NCI-H2107 treated with DMSO at 0.1 percent for 48 hours (cell line): ENCODE measurements around the gene DDX41.
A peak's percentile ranks its signal among the peaks of the same experiment; 100 is the strongest.

ENCODE experiments used
- DNase-seq: peaks from one replicate; lab custom pipeline; 2025; ENCODE audit not compliant: unreplicated experiment; lab: John Stamatoyannopoulos, UW

The DDX41 gene

DNA sequence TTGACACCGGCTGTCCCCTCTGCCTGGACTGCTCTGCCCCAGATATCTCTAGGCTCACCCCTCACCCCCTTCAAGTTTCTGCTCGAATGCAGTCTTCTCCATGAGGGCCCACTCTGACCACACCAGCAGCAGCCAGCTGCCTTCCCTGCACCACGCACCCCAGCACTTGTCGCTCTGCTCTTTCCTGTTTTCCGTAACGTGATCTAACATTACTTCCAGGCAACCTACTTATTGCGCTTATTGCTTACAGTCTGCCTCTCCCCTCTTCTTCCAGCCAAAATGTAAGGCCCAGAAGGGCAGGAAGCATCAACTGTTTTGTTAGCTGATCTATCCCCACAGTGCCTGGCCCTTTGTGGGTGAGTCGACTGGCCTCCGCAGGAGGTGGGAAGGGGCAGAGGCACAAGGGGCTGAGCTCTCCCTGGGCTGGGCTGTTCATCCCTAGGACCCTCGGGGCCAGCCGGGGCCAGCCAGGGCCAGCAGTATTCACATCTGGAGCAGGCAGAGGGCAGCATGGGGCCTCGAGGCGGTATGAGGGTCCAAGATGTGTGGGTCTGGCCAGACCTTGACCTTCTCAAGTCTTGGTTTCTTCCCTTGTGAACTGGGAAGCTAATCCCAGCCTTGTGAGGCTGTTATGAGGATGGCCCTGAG is 31.7 kb downstream of the DDX41 start:
- no peak for DNase-seq

DNA sequence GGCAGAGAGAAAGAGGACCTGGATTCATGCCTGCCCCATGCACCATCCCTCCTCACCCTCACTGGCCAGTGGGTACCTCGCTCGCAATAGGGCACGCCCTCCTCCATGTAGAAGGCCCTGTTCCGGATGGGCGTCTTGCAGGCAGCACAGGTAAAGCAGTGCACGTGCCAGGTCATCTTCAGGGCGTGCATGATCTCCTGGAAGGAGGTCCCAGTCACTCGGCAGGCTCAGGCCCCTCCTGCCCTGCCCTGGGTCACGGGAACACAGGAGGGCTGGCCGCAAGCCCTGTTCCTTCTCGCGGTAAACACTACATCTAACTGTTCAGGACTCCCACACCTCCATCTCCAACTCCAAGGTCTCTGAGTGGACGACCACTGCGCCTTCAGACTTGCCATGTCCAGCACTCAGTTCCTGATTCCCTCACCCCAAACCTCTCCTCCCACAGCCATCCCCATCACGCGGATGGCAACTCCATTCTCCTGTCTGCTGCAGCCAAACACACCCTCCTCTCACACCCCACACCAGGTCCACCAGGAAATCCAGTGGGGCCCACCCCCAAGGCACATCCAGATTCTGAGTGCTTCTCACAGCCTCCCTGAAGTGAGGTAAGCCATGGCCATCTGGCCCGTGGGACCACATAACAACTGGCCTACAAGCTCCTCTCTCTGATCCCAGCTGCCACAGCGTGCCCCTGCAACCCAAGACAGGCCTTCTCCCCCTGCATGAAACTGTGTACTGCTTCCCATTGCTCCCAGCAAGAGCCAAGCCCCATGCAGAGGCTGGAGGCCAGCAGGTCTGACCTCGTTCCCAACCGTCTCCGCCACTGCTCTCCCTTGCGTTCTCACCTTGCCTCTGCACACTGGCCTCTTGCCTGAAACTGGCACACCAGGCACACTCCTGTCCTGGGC is 32.5 kb downstream of the DDX41 start:
- DNase-seq = no peak

DNA sequence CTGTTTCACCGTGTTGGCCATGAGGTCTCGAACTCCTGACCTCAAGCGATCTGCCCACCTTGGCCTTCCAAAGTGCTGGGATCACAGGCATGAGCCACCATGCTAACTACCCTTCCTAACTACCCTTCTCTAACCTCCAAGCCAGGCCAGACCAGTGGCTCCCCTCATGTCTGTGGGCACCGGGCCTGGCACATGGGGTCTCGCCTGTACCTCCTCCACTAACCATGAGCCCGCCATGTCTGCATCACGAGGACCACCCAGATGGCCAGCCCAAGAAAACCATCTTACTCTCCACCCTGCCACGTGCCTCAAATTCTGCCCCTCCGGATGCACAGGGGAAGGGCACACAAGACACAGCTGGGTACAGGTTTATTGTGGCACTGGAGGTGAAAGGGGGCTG is 33.7 kb downstream of the DDX41 start:
- DNase-seq = no peak

DNA sequence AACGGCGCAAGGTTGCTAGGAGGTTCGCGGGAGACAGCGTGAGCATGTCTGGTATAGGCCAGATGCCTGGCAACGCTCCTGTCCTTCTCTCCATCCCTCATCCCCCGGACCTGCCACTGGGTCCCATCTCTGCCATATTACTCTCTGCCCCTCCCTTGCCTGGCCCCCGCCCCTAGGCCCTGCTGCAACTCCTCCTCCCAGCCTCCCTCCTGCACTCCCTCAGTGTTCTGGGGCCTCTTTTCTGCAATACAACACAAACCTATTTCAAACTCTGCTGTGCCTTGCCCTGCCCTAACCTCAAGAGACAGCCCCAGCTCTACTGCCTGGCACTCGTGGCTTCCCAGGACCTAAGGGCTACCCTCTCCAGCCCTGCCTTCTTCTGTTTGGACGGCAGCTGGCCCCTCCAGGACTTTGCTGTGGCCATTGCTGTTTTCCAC is 34.4 kb downstream of the DDX41 start:
- no peak for DNase-seq

- DNase-seq = no peak
Measured at GRCh38 chr5:177479774-177480173, 37.0 kb downstream of the DDX41 start.

DNA sequence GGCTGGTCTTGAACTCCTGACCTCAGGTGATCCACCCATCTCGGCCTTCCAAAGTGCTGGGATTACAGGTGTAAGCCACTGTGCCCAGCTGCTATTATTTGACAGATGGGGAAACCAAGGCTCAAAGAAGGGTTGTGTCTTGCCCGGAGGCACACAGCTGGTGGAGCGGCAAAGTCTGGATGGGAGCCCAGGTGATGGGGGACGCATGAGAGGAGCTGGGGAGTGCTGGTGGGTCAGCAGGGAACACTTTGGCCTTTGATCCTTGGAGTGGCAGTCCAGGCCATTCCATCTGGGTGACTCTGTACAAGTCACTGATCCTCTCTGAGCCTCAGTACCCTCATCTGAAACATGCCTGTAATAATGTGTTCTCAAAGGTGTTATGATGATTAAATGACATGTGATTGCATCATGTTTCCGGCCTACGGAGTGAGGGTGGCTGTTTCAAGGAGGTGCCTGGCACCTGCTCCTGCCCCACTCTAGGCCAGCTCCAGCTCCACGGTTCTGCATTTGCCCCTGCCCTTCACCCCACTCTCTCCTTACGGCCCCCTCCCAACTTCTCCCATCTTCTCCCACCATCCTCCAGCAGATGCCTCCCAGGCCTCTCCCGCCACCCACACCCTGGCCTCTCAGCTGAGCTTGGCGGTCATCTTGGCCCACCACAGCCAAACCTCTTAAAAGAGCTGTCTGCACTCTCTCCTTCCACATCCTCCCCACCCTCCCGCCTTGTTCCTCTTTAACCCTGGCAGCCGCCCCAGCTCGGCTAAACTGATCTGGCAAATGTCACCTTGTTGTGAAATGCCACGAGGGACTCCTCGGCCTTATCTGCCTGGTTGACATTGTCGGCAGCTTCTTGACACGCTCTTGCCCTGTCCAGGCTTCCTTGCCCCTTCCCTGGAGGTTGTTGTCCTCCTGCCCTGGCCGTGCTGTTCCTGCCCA is 37.8 kb downstream of the DDX41 start:
- peak; percentile 15 for DNase-seq

DNA sequence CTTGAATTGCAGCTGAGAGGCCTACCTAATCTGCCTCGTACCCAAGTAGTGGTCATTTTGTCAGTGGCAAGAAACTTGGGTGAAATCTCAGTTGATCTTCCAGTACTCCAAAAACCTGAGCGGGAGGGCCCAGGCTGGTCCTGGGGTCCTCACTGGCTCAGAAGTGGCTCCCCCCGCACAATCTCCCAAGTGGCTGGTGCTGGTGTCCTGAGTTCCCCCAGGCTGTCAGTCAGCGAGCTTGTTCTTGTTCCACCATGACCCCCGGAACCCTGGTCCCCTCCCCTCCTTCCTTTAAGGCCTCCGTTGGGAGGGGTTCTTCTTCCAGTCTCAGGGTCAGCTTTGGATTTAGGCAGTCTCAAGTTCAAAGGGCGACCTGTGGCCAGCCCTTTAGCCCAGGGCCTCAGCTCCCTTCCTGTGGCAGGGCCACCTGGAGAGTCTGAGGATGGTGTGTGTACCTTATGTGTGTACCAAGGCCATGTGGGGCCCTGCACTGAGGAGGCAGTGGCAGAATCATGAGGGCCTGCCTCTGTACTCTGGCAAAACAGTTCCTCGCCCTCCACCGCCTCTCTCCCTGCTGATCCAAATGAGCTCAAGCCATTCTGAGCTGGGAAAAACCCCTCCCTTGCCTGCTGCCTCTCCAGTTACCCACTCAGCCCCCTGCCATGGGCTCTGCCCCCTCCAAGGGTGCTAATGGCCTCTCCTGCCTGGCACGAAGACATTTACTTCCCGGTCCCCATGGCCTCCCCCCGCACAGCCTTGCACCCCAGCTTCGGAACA is 38.9 kb downstream of the DDX41 start:
- DNase-seq = no peak

GRCh38 chr5:177476531-177477233 is 40.1 kb downstream of the DDX41 start:
- no peak for DNase-seq

DNA sequence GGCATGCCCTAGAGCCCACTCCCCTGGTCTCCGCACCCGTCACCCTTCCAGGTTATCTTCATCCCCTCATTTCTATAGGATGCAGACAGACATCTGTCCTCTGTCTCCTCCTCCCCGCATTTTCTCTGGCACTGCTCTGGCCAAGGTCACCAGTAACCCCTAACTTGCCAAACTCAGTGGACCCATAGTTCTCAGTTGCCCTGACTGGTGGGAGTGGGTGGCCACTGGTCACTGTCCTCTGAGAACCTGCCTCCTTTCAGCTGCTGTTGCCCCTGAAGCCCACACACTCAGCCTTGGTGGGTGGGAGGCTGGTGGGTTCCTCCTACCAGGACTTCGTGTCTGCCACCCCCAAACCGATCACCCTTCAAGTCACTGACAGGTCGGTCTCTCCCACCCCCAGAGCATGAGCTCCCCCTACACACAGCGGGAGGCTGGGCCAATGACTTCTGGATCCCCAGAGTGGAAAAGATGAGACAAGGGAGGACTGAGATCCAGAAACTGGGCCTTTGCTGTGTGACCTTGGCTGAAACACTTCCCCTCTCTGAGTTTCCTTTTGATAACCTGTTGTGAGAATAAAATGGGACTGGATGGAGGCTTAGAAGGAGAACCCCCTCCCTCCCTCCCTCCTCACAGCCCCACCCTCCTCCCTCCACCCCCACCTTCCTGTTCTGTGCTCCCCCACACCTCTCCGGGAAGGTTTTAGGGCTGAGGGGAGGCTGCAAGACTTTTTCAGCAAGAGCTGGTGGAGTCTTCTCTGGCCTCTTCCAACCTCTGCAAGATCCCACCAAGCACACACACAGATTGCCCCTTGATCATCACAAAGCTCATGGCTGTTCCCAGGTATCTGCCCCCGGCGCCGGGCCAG is 41.0 kb downstream of the DDX41 start:
- DNase-seq = no peak

DNA sequence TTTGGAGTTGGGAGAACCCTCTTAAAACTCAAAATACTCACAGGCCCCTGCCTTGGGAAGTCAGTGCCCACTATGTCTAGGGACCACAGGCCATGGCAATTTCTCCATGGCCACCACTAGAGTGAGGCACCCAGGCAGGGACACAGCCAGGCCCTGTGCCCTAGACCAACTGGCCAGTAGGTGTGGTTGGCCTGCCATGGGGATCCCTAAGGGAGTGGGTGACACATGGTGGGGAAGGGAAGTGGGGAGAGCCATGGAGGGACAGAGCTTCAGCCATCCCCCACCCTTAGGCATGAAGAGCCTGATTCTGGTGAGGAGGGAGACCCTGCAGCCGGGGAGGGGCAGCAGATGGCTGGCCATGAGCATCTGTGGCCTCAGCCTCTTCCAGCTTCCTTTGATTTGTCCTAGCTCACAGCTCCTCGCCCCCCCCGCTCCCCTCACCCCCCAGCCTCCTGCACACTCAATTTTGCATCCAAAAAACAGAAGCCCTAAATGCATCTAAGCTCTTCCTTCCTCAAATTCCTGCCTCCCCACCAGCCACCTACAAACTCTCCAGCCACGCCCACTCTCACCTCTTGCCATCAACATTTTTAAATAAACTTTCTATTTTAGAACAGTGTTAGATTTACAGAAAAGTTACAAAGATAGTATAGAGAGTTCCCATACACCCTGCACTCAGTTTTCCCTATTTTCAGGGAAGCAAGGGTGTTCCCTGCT is 41.8 kb downstream of the DDX41 start:
- DNase-seq = no peak

DNA sequence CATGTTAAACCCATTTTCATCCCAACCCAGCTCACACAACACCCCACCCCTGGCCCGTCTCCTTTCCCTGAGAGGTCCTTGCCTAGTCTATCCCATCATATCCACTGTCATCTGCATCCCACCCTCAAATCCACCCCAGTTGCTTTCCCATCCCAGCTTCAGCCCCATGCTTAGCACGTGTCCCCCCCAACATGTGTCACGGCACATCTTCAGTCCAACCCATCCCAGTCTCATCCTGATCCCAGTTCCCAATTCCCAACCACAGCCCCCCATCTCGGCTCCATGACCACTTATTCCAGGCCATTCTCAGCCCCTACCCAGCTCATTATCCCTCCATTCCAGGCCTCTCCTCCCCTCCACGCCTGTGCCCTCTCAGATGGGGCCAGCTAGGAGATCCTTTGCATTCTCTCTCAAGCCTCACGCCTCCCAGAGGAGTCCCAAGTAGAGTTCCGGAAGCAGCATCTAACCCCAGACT is 42.7 kb downstream of the DDX41 start:
- no peak for DNase-seq

DNA sequence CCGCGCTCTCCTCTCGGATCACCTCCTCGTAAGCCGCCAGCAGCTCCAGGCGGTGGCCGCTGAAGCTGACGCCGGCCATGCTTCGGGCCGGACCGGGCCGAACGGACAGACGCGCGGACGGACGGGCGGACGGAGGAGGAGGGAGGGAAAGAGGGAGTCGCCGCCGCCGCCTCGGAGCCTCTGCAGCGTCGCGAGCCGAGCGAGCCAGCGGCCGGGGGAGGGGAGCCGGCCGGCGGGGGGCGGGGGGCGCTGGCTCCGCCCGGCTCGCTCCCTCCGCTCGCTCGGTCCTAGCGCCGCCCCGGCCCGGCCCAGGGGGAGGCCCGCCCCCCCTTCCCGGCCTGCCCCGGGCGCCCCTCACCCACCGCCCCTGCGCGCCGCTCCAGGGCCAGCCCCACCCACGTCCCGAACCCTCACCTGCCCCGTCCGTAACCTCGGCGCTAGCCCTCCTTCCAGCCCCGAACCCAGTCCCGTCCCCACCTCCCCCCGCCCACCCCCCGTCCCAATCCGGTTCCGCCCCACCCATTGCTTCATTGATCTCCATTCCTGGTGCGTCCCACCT is 43.2 kb downstream of the DDX41 start, which contains the start of gene DBN1:
TSS of gene DBN1 (minus strand) at position 192 of the 559 bp plus-strand sequence. CDS start at position 79, 113 bp downstream.
- no peak for DNase-seq

GRCh38 chr5:177472460-177473442 is 44.0 kb downstream of the DDX41 start:
- no peak for DNase-seq

DNA sequence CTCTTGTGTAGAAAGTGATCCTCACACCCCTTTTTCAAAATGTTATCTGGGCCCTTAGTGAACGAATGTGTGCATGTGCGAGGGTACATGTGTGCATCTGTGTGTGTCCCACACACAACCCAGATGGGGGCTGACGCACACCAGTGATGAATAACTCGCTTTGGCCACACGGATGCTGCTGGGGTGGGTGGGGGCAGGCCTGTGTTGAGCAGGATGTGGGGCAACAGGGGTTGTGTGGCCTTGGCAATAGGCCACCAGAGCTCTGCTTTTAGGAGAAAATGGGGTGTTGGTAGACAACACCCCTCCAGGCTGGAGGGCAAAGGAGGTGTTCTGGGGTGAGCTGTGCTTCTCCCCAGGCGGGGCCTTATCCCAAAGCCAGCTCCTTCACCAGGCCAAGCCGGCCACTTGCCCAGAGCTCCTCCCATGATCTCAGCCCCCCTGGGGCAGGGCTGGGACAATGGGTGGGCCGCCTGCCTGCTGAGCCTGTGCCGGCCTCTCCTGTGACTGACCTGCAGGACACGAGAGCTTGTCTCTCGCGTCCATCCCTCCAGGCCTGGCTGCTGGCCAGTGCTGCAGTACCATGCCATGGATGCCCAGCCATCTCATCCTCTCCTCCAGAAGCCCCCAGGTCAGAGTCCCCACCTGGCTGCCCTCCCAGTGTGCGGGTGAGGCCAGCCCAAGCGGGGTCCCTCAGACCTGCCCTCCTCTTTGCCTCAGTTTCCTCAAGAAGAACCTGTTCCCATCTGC is 45.0 kb downstream of the DDX41 start:
- DNase-seq = no peak

DNA sequence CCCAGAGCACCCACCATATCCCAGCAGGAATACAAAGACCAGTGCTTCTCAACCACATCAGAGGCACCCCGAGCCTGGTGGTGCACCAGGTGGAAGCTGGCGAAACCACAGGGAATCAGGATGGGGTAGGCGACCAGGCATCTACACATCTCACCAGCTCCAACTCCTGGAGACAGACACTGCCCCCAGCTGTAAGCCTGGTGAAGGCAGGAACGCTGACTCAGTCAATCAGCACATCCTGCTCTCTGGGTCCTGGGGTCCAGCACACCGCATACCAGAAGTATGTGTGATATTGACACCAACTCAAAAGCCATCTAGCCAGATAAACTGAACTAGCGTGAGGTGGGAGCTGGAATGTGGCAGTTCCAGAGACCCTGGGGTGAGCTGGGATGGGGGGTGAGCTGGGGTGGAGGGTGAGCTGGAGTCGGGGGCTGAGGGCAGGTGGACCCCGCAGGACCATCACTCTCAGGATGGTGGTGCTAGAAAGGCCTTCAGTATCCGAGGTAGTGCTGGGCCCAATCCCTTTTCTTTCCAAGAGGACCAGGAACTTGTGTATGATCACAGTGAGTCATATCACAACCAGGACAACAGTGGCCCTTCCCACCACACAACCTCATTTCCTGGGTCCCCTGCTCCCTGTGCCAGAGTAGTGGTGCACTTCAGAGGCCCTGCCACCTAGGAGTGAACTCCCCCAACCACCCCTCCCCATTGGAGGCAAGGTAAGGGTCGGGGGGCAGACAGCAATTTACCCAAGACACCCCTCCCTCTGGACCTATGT is 45.8 kb downstream of the DDX41 start:
- no peak for DNase-seq
